BJ (cell line): ENCODE data around the gene PARVG. TPM values are rescaled to one million over a fixed set of nuclear protein-coding genes. Genes with fewer than 3 reads are reported as not detected.

Experiments
- CTCF ChIA-PET: fragments of 350-600 bp; formaldehyde crosslinking; extraction: SDS; loops from one replicate; lab custom pipeline; 2021; ENCODE audit warnings: antibody characterized with exemption, inconsistent platforms; lab: Yijun Ruan, JAX
- POLR2A ChIA-PET: fragments of 300-600 bp; sonication (Branson Sonifier 250); formaldehyde crosslinking; extraction: SDS; loops from one replicate; lab custom pipeline; 2021; ENCODE audit warnings: antibody characterized with exemption; lab: Charles Lee
- DNase-seq: peaks from one replicate; pipeline ENCODE4 v3.0.0-alpha.2; 2011; ENCODE audit warnings: low read depth
- H3K27me3 ChIP-seq: 2 replicates; pipeline ENCODE4 v1.6.0; 2011; ENCODE audit warnings: low read length; ENCODE audit not compliant: control insufficient read depth, insufficient read depth
- H3K36me3 ChIP-seq: 2 replicates; pipeline ENCODE4 v1.5.1; 2011; ENCODE audit warnings: low read length; ENCODE audit not compliant: control insufficient read depth, insufficient read depth
- H3K4me3 ChIP-seq: 2 replicates; pipeline ENCODE4 v1.5.1; 2011; ENCODE audit warnings: low read depth, mild to moderate bottlenecking, control low read depth, low read length
- polyA plus RNA-seq: library from polyadenylated mRNA; depleted of rRNA; stranded (reverse); fragments of >200 nt; gene quantifications from 2 replicates; pipeline ENCODE4 v1.2.3, GENCODE V29; 2011
- TF ChIP-seq, protein P1 (sequence below): IDR thresholded peaks from 2 replicates; pipeline ENCODE4 v1.5.1; 2011; ENCODE audit warnings: low read depth, mild to moderate bottlenecking, control low read depth, inconsistent platforms, low read length, moderate library complexity; ENCODE audit not compliant: insufficient read depth

Gene PARVG
- polyA plus RNA-seq, 1 experiment: not detected

DNA sequence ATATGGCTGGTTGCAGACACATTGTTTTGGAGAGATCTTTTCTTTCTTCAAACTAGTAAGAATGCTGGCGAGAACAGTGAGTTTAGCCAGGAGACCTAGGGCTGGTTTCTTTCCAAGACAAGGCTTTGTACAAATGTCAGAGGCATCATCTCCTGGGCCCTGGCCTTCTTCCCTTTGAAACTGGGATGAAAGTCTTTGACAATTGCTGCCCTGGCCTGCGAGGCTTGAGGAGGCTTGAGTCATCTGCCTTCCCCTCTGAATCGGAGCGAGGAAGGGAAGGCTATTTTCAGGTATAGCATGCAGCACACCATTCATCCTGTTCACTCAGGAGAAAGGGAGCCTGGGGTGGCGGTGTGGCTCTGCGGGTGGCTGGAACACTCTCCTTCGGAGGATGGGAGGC is 21.5 kb upstream of the PARVG start:
- ChIA-PET CTCF (no interaction called here), POLR2A (no interaction called here)
- peaks cover 7% of the 10 kb centered on the region for H3K36me3 ChIP-seq
- TF ChIP-seq, protein P1, sequence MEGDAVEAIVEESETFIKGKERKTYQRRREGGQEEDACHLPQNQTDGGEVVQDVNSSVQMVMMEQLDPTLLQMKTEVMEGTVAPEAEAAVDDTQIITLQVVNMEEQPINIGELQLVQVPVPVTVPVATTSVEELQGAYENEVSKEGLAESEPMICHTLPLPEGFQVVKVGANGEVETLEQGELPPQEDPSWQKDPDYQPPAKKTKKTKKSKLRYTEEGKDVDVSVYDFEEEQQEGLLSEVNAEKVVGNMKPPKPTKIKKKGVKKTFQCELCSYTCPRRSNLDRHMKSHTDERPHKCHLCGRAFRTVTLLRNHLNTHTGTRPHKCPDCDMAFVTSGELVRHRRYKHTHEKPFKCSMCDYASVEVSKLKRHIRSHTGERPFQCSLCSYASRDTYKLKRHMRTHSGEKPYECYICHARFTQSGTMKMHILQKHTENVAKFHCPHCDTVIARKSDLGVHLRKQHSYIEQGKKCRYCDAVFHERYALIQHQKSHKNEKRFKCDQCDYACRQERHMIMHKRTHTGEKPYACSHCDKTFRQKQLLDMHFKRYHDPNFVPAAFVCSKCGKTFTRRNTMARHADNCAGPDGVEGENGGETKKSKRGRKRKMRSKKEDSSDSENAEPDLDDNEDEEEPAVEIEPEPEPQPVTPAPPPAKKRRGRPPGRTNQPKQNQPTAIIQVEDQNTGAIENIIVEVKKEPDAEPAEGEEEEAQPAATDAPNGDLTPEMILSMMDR: no peak
- no peak for DNase-seq
- H3K4me3 ChIP-seq: no peak overlapping the region
- H3K27me3 ChIP-seq: no peaks in the 10 kb centered on the region

DNA sequence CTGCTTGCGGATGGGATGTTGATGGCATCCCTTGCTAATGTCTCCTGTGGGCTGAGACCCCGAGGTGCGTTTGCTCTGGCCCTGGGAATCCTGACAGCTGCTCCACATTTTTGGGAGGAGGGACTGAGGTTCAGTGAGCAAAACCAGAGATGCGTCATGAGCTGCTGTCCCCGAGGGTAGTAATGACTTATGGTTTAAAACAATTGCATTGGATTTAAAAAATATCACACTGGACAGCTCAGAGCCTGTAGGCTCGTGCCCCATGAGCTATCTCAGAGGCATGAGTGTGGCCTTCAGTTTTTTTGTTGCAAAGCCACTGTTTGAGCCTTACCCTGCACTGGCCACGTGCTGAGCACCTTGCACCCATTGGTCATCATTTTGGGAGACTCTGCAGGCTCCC is 20.9 kb upstream of the PARVG start:
- Histone ChIP-seq H3K36me3 (peaks cover 7% of the 10 kb centered on the region), H3K4me3 (no peak overlapping the region), H3K27me3 (no peaks in the 10 kb centered on the region)
- DNase-seq: no peak
- TF ChIP-seq, protein P1: no peak
- ChIA-PET POLR2A (no interaction called here), CTCF (no interaction called here)

DNA sequence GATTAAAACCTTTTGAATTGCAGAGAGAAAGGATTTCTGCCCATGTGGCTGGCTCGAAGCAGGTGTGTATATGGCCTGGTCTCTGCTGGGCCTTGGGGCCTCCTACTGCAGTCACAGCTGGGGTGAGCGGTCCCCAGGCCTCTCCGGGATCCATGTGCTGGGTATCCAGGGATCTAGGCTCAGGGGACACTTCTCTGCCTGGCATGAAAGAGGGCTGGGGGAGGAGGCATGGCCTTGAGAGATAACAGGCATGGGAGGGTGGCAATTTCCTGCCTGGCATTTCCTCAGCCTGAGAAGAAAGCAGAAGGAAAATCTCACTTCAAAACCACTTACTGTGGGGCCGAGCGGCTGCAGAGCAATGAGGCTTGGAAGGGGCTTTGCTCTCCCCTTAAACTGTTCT is 20.3 kb upstream of the PARVG start:
- TF ChIP-seq, protein P1: no peak
- Histone ChIP-seq H3K4me3 (no peak overlapping the region), H3K27me3 (no peaks in the 10 kb centered on the region), H3K36me3 (peaks cover 9% of the 10 kb centered on the region)
- no peak for DNase-seq
- CTCF ChIA-PET: no interaction called here
- POLR2A ChIA-PET: no interaction called here

DNA sequence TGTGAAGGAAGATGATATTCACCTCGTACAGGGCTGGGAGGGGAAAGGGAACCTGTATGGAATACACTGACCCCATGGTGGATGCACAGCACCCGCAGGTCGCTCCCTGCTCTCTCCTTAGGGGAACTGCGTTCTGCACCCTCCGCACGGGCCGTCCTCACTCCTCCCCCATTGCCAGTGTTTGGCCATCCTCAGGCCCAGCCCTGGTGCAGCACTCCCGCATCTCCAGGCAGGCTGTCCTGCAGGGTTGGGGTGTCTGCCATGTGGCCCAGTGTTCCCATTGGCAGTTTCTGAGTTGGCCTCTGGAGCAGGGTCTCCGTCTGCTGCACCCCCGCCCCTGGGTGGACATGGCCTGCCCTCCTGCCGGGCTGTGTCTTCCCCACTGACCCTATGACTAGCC is 19.1 kb upstream of the PARVG start:
- peaks cover 6% of the 10 kb centered on the region for H3K36me3 ChIP-seq
- H3K27me3 ChIP-seq: no peaks in the 10 kb centered on the region
- H3K4me3 ChIP-seq: no peak overlapping the region
- TF ChIP-seq, protein P1: no peak
- ChIA-PET POLR2A (no interaction called here), CTCF (interaction anchor here (1.0 kb wide), 1 partner anchor 9 kb away, joined by 3 read pairs; no protein-coding TSS in a partner anchor)
- no peak for DNase-seq

DNA sequence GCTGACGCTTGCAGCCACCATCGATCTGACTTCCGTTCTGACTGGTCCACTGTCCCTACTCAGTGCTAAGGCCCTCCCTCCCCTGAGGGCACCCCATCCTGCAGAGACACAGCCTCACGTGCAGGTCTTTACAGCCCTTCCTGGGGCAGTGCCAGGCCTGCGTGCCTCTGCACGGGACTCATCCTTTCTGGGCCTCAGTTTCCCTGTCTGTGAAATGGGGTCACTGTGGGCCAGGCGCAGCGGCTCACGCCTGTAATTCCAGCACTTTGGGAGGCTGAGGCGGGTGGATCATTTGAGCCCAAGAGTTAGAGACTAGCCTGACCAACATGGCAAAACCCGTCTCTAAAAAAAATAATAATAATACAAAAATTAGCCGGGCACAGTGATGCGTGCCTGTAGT is 17.8 kb upstream of the PARVG start:
- TF ChIP-seq, protein P1: no peak
- no peak for DNase-seq
- POLR2A ChIA-PET: no interaction called here
- Histone ChIP-seq H3K36me3 (peaks cover 5% of the 10 kb centered on the region), H3K27me3 (no peaks in the 10 kb centered on the region), H3K4me3 (no peak overlapping the region)
- CTCF ChIA-PET: no interaction called here
